B cell (primary cell): Measurements from ENCODE around the gene LBH. TPM values are rescaled to one million over a fixed set of nuclear protein-coding genes. Genes with fewer than 3 reads are reported as not detected.

ENCODE experiments used
- ATAC-seq: fragments of 200-7000 bp; cut with Tn5 transposase; one replicate; pipeline ENCODE4 v1.10.0; 2021; ENCODE audit warnings: low read depth, mild to moderate bottlenecking, moderate number of reproducible peaks, moderate library complexity
- CTCF ChIA-PET: fragments of 350-600 bp; sonication (Branson Sonifier 250); formaldehyde crosslinking; loops from one replicate; lab custom pipeline; 2021; ENCODE audit warnings: antibody characterized with exemption, inconsistent platforms; lab: Charles Lee
- POLR2A ChIA-PET: fragments of 350-600 bp; sonication (Branson Sonifier 250); formaldehyde crosslinking; loops from one replicate; lab custom pipeline; 2021; ENCODE audit warnings: antibody characterized with exemption; lab: Charles Lee
- DNase-seq: peaks from one replicate; pipeline ENCODE4 v3.0.0; 2013
- H2AFZ ChIP-seq: 2 replicates; pipeline ENCODE4 v1.6.1; 2012; ENCODE audit warnings: mild to moderate bottlenecking, low read depth, low read length; ENCODE audit not compliant: insufficient read depth, poor library complexity, severe bottlenecking
- H3K27ac ChIP-seq, 2 donors: 1 replicate in 1 of 2; 2 replicates in 1 of 2; pipeline ENCODE4 v1.5.1; 2012 to 2013; ENCODE audit warnings: low read length in 2 of 2, mild to moderate bottlenecking in 2 of 2, moderate library complexity in 1 of 2
- H3K27me3 ChIP-seq, 4 experiments: fragments of 200-600 bp in 1 of 4; sonication (generic) in 1 of 4; replicated peaks in 1 of 4; 1 replicate in 2 of 4; 2 replicates in 2 of 4; pipeline versions ENCODE4 v1.6.1 to v1.7.0; 2013 to 2016; ENCODE audit warnings: low read length in 3 of 4, mild to moderate bottlenecking in 2 of 4, mixed read lengths in 1 of 4, moderate library complexity in 1 of 4; ENCODE audit not compliant: insufficient read depth in 4 of 4, control insufficient read depth in 3 of 4; ENCODE audit errors: control extremely low read depth in 1 of 4
- H3K36me3 ChIP-seq, 2 experiments: replicated peaks in 1 of 2; 1 replicate in 1 of 2; 2 replicates in 1 of 2; pipeline versions ENCODE4 v1.6.1 to v1.7.1; 2013; ENCODE audit warnings: low read length in 1 of 2; ENCODE audit not compliant: insufficient read depth in 2 of 2, control insufficient read depth in 1 of 2; ENCODE audit errors: control extremely low read depth in 1 of 2, extremely low read depth in 1 of 2
- H3K4me1 ChIP-seq, 2 donors: fragments of 200-600 bp in 1 of 2; sonication (generic) in 1 of 2; 1 replicate in 1 of 2; 2 replicates in 1 of 2; pipeline versions ENCODE4 v1.5.1 to v1.6.1; 2013 to 2017; ENCODE audit warnings: low read length in 2 of 2; ENCODE audit not compliant: control insufficient read depth in 2 of 2, insufficient read depth in 2 of 2
- H3K4me2 ChIP-seq: replicated peaks from 2 replicates; pipeline ENCODE3; 2012; ENCODE audit warnings: mild to moderate bottlenecking, low read depth, low read length; ENCODE audit not compliant: poor library complexity, severe bottlenecking
- H3K4me3 ChIP-seq, 5 experiments: fragments of 200-600 bp in 1 of 5; sonication (generic) in 1 of 5; 1 replicate in 3 of 5; 2 replicates in 2 of 5; pipeline versions ENCODE4 v1.5.1 to v1.7.0; 2011 to 2016; ENCODE audit warnings: low read length in 4 of 5, mild to moderate bottlenecking in 4 of 5, low read depth in 2 of 5, control low read depth in 1 of 5, moderate library complexity in 1 of 5; ENCODE audit not compliant: insufficient read depth in 1 of 5; ENCODE audit errors: control extremely low read depth in 1 of 5, extremely low read depth in 1 of 5
- H3K79me2 ChIP-seq: fragments of 200-600 bp; sonication (generic); one replicate; pipeline ENCODE4 v1.6.0; 2016; ENCODE audit warnings: low read length; ENCODE audit not compliant: control insufficient read depth, insufficient read depth
- H3K9ac ChIP-seq: fragments of 200-600 bp; sonication (generic); 2 replicates; pipeline ENCODE4 v1.6.1; 2017; ENCODE audit warnings: mild to moderate bottlenecking, low read length, moderate library complexity
- H3K9me3 ChIP-seq, 3 donors: one replicate each; pipeline versions ENCODE4 v1.6.1 to v1.7.1; 2013; ENCODE audit warnings: low read length in 2 of 3; ENCODE audit not compliant: control insufficient read depth in 2 of 3, insufficient read depth in 1 of 3; ENCODE audit errors: control extremely low read depth in 1 of 3
- H4K20me1 ChIP-seq: 2 replicates; pipeline ENCODE4 v1.6.0; 2012; ENCODE audit warnings: mild to moderate bottlenecking, low read length; ENCODE audit not compliant: insufficient read depth, control insufficient read depth, poor library complexity, severe bottlenecking
- H3K27ac Mint-ChIP-seq: one replicate; pipeline ENCODE4 v1.8.0; 2021; ENCODE audit warnings: mixed read lengths
- H3K27me3 Mint-ChIP-seq: one replicate; pipeline ENCODE4 v1.8.0; 2021; ENCODE audit warnings: mixed read lengths
- H3K4me1 Mint-ChIP-seq: one replicate; pipeline ENCODE4 v1.8.0; 2021; ENCODE audit warnings: mixed read lengths
- H3K4me3 Mint-ChIP-seq: one replicate; pipeline ENCODE4 v1.8.0; 2021; ENCODE audit warnings: mixed read lengths
- H3K9me3 Mint-ChIP-seq: one replicate; pipeline ENCODE4 v1.8.0; 2022; ENCODE audit warnings: mixed read lengths; ENCODE audit not compliant: insufficient read depth
- EZH2 ChIP-seq: IDR thresholded peaks from 2 replicates; pipeline ENCODE4 v1.6.1; 2012; ENCODE audit warnings: borderline replicate concordance, low read depth, mild to moderate bottlenecking, moderate library complexity, low read length; ENCODE audit not compliant: insufficient read depth, poor library complexity, severe bottlenecking
- WGBS: methylation state at CpG from one replicate; pipeline ENCODE4 v1.1.5; 2013; ENCODE audit warnings: missing lambda C conversion rate; ENCODE audit not compliant: insufficient coverage; 5-methylcytosine and 5-hydroxymethylcytosine counted together
- intact Hi-C: fragments of 100-400 bp; cut with micrococcal nuclease; formaldehyde crosslinking; loops from one replicate; pipeline ENCODE4 v1.10.0; 2022
- polyA plus RNA-seq: library from polyadenylated mRNA; depleted of rRNA; stranded (reverse); fragments of >200 nt; gene quantifications from 2 replicates; pipeline ENCODE4 v1.2.3, GENCODE V29; 2012
- total RNA-seq, 2 donors: library from RNA; stranded (reverse); fragments of 120-200 nt in 1 of 2; gene quantifications; 1 replicate in 1 of 2; 2 replicates in 1 of 2; pipeline versions ENCODE4 v1.2.3 to v1.2.4, GENCODE V29; 2013 to 2022
- TF ChIP-seq, protein P1 (sequence below): fragments of 200-600 bp; IDR thresholded peaks from one replicate; pipeline ENCODE4 v1.8.0; 2022; ENCODE audit warnings: antibody characterized with exemption, mild to moderate bottlenecking

LBH gene
- total and polyA plus RNA-seq, 2 donors (not counting 1 experiment from before 2014, with no cell fraction given): 158 to 201 TPM

- Histone ChIP-seq H3K79me2 (no peaks in the 10 kb centered on the region), H3K4me3 (no peak overlapping the region), H2AFZ (no peak overlapping the region), H3K9ac (no peak overlapping the region), H3K27ac (no peak overlapping the region), H3K36me3 (no peaks in the 10 kb centered on the region), H3K27me3 (no peaks in the 10 kb centered on the region), H3K4me2 (no peak overlapping the region), H3K9me3 (peaks cover 0 to 4% (median 0%) of the 10 kb centered on the region in 3 donors), H3K4me1 (peaks cover 23 to 38% of the 10 kb centered on the region in 2 donors), H4K20me1 (no peaks in the 10 kb centered on the region)
- DNase-seq (no peak), ATAC-seq (no peak)
- Mint-ChIP-seq H3K4me3 (no peak overlapping the region), H3K9me3 (peaks cover 2% of the 10 kb centered on the region), H3K27me3 (no peaks in the 10 kb centered on the region), H3K27ac (no peak overlapping the region), H3K4me1 (peaks cover 48% of the 10 kb centered on the region)
- 96% methylated on average over 6 of the region's 7 CpGs for WGBS
- intact Hi-C loops: no loop called here
- CTCF ChIA-PET: interaction anchor here (2.0 kb wide), 1 partner anchor 33 kb away, joined by 9 read pairs; no protein-coding TSS in a partner anchor
- TF ChIP-seq, protein P1, sequence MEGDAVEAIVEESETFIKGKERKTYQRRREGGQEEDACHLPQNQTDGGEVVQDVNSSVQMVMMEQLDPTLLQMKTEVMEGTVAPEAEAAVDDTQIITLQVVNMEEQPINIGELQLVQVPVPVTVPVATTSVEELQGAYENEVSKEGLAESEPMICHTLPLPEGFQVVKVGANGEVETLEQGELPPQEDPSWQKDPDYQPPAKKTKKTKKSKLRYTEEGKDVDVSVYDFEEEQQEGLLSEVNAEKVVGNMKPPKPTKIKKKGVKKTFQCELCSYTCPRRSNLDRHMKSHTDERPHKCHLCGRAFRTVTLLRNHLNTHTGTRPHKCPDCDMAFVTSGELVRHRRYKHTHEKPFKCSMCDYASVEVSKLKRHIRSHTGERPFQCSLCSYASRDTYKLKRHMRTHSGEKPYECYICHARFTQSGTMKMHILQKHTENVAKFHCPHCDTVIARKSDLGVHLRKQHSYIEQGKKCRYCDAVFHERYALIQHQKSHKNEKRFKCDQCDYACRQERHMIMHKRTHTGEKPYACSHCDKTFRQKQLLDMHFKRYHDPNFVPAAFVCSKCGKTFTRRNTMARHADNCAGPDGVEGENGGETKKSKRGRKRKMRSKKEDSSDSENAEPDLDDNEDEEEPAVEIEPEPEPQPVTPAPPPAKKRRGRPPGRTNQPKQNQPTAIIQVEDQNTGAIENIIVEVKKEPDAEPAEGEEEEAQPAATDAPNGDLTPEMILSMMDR: no peak
- TF ChIP-seq EZH2: no peak
- POLR2A ChIA-PET: interaction anchor here (0.7 kb wide), 1 partner anchor 69 kb away, joined by 3 read pairs; no protein-coding TSS in a partner anchor
Measured at GRCh38 chr2:30301551-30301950, 70.2 kb downstream of the LBH start.

- peak overlapping the region; percentile 11 for H3K27ac Mint-ChIP-seq
- no peak overlapping the region for H3K4me2 ChIP-seq
- no peak overlapping the region for H3K4me3 ChIP-seq
- H3K27me3 ChIP-seq: no peaks in the 10 kb centered on the region
- POLR2A ChIA-PET: no interaction called here
- H3K27me3 Mint-ChIP-seq: no peaks in the 10 kb centered on the region
- intact Hi-C loops: no loop called here
- no peaks in the 10 kb centered on the region for H3K36me3 ChIP-seq
- DNase-seq (no peak), ATAC-seq (no peak)
- no peak overlapping the region for H3K27ac ChIP-seq
- H2AFZ ChIP-seq: no peak overlapping the region
- H3K79me2 ChIP-seq: no peaks in the 10 kb centered on the region
- TF ChIP-seq, protein P1: no peak
- TF ChIP-seq EZH2: no peak
- no peak overlapping the region for H3K4me3 Mint-ChIP-seq
- no peaks in the 10 kb centered on the region for H3K9me3 Mint-ChIP-seq
- no peaks in the 10 kb centered on the region for H4K20me1 ChIP-seq
- H3K9ac ChIP-seq: no peak overlapping the region
- peaks cover 0 to 10% (median 0%) of the 10 kb centered on the region in 3 donors for H3K9me3 ChIP-seq
- peaks cover 20 to 34% of the 10 kb centered on the region in 2 donors for H3K4me1 ChIP-seq
- peaks cover 42% of the 10 kb centered on the region for H3K4me1 Mint-ChIP-seq
- 100% methylated on average over 3 of the region's 5 CpGs for WGBS
- CTCF ChIA-PET: no interaction called here
Measured at GRCh38 chr2:30302566-30302965, 71.2 kb downstream of the LBH start.
